H1 (cell line): ENCODE results near the gene MAPRE3. TPM values are rescaled to one million over a fixed set of nuclear protein-coding genes. Genes with fewer than 3 reads are reported as not detected.

ENCODE experiments used
- CTCF ChIA-PET: fragments of 300-600 bp; sonication (Branson Sonifier 250); formaldehyde crosslinking; loops from one replicate; lab custom pipeline; 2021; ENCODE audit not compliant: partially characterized antibody; lab: Charles Lee
- POLR2A ChIA-PET: fragments of 300-600 bp; sonication (Branson Sonifier 250); formaldehyde crosslinking; loops from one replicate; lab custom pipeline; 2021; ENCODE audit warnings: inconsistent platforms; ENCODE audit not compliant: partially characterized antibody; lab: Charles Lee
- DNase-seq, 2 experiments: peaks; one replicate each; pipeline versions ENCODE4 v3.0.0 to v3.0.0-alpha.2; 2010 to 2022; ENCODE audit warnings: low spot score in 2 of 2, low read depth in 1 of 2, mixed read lengths in 1 of 2
- FAIRE-seq: peaks from 2 replicates; lab custom pipeline; 2011; peaks lifted over from hg19 to GRCh38; lab: Jason Lieb, UNC
- H2AFZ ChIP-seq: 2 replicates; pipeline ENCODE4 v1.8.1; 2012; ENCODE audit warnings: low read length, inconsistent platforms
- H2AK5ac ChIP-seq: 2 replicates; pipeline ENCODE4 v1.6.1; 2013; ENCODE audit warnings: low read depth, low read length
- H2BK120ac ChIP-seq: replicated peaks from 2 replicates; pipeline ENCODE3; 2013; ENCODE audit warnings: low read depth, low read length, inconsistent platforms
- H2BK12ac ChIP-seq: 2 replicates; pipeline ENCODE4 v1.6.1; 2013; ENCODE audit warnings: low read depth, low read length
- H2BK15ac ChIP-seq: 2 replicates; pipeline ENCODE4 v1.6.1; 2013; ENCODE audit warnings: low read length
- H2BK20ac ChIP-seq: 2 replicates; pipeline ENCODE4 v1.6.1; 2013; ENCODE audit warnings: low read length
- H2BK5ac ChIP-seq: 2 replicates; pipeline ENCODE4 v1.6.1; 2013; ENCODE audit warnings: low read depth, low read length
- H3K14ac ChIP-seq: 2 replicates; pipeline ENCODE4 v1.6.1; 2013; ENCODE audit warnings: inconsistent platforms; ENCODE audit not compliant: insufficient read length
- H3K18ac ChIP-seq: 2 replicates; pipeline ENCODE4 v1.6.1; 2013; ENCODE audit warnings: low read length; ENCODE audit errors: extremely low read depth
- H3K23ac ChIP-seq: 2 replicates; pipeline ENCODE4 v1.6.1; 2013; ENCODE audit warnings: inconsistent platforms; ENCODE audit not compliant: insufficient read length
- H3K23me2 ChIP-seq: 2 replicates; pipeline ENCODE4 v1.6.1; 2013; ENCODE audit warnings: low read depth, low read length
- H3K27ac ChIP-seq: 2 replicates; pipeline ENCODE4 v1.6.1; 2011; ENCODE audit warnings: low read depth, low read length, inconsistent platforms
- H3K27me3 ChIP-seq, 4 experiments: replicated peaks in 1 of 4; 1 replicate in 1 of 4; 2 replicates in 3 of 4; pipeline versions ENCODE4 v1.6.1 to v1.8.1; 2011 to 2013; ENCODE audit warnings: low read length in 3 of 4, mild to moderate bottlenecking in 3 of 4, inconsistent platforms in 2 of 4, mixed read lengths in 2 of 4, moderate library complexity in 1 of 4; ENCODE audit not compliant: control insufficient read depth in 3 of 4, insufficient read depth in 3 of 4; ENCODE audit errors: extremely low read depth in 1 of 4
- H3K36me3 ChIP-seq, 4 experiments: 2 replicates each; pipeline versions ENCODE4 v1.6.1 to v1.8.1; 2011 to 2013; ENCODE audit warnings: mild to moderate bottlenecking in 4 of 4, low read length in 3 of 4, moderate library complexity in 2 of 4, control low read depth in 1 of 4, inconsistent platforms in 1 of 4; ENCODE audit not compliant: insufficient read depth in 4 of 4, control insufficient read depth in 2 of 4
- H3K4ac ChIP-seq: replicated peaks from 2 replicates; pipeline ENCODE3; 2013; ENCODE audit warnings: low read length, low read depth, mixed read lengths, inconsistent platforms; ENCODE audit not compliant: insufficient read length
- H3K4me1 ChIP-seq, 4 experiments: replicated peaks in 1 of 4; 1 replicate in 1 of 4; 2 replicates in 3 of 4; pipeline versions ENCODE4 v1.6.1 to v1.8.1; 2011 to 2013; ENCODE audit warnings: low read length in 3 of 4, inconsistent platforms in 2 of 4, mixed read lengths in 1 of 4; ENCODE audit not compliant: insufficient read depth in 4 of 4, control insufficient read depth in 3 of 4
- H3K4me2 ChIP-seq, 2 experiments: 2 replicates each; pipeline versions ENCODE4 v1.6.1 to v1.8.1; 2011 to 2013; ENCODE audit warnings: low read depth in 2 of 2, low read length in 2 of 2, control low read depth in 1 of 2, inconsistent platforms in 1 of 2, mild to moderate bottlenecking in 1 of 2; ENCODE audit not compliant: insufficient read depth in 1 of 2
- H3K4me3 ChIP-seq, 4 experiments: fragments of 200-600, 300-600 bp in 1 of 4; sonication (generic), shearing (Covaris generic), sonication (Bioruptor Twin) in 1 of 4; 2 replicates each; pipeline versions ENCODE4 v1.5.1 to v1.8.1; 2011 to 2016; ENCODE audit warnings: low read length in 4 of 4, low read depth in 3 of 4, control low read depth in 2 of 4, inconsistent platforms in 2 of 4, mild to moderate bottlenecking in 2 of 4, mixed read lengths in 1 of 4, moderate library complexity in 1 of 4; ENCODE audit not compliant: insufficient read depth in 2 of 4; ENCODE audit errors: extremely low read depth in 1 of 4
- H3K56ac ChIP-seq: replicated peaks from 2 replicates; pipeline ENCODE3; 2013; ENCODE audit warnings: low read depth, mild to moderate bottlenecking, mixed read lengths, low read length, inconsistent platforms; ENCODE audit not compliant: insufficient read length
- H3K79me1 ChIP-seq: 2 replicates; pipeline ENCODE4 v1.6.1; 2013; ENCODE audit warnings: low read depth, low read length, control low read depth
- H3K79me2 ChIP-seq, 2 experiments: 2 replicates each; pipeline versions ENCODE4 v1.6.1 to v1.8.1; 2012 to 2013; ENCODE audit warnings: low read length in 2 of 2, mild to moderate bottlenecking in 2 of 2, inconsistent platforms in 1 of 2; ENCODE audit not compliant: insufficient read depth in 2 of 2, control insufficient read depth in 1 of 2
- H3K9ac ChIP-seq, 4 experiments: replicated peaks in 1 of 4; 1 replicate in 1 of 4; 2 replicates in 3 of 4; pipeline versions ENCODE4 v1.6.1 to v1.8.1; 2011 to 2013; ENCODE audit warnings: low read depth in 3 of 4, low read length in 3 of 4, control low read depth in 2 of 4, mild to moderate bottlenecking in 2 of 4, moderate library complexity in 2 of 4, inconsistent platforms in 1 of 4; ENCODE audit errors: extremely low read depth in 1 of 4
- H3K9me3 ChIP-seq, 2 experiments: 2 replicates each; pipeline versions ENCODE4 v1.6.1 to v1.8.1; 2012 to 2013; ENCODE audit warnings: mild to moderate bottlenecking in 2 of 2, moderate library complexity in 2 of 2, control low read depth in 1 of 2, inconsistent platforms in 1 of 2, low read depth in 1 of 2, low read length in 1 of 2, mixed read lengths in 1 of 2; ENCODE audit not compliant: insufficient read depth in 2 of 2
- H4K20me1 ChIP-seq, 2 experiments: replicated peaks in 1 of 2; 2 replicates each; pipeline versions ENCODE3 to v1.8.1; 2011 to 2013; ENCODE audit warnings: inconsistent platforms in 2 of 2, low read length in 2 of 2, mild to moderate bottlenecking in 1 of 2; ENCODE audit not compliant: insufficient read depth in 2 of 2, control insufficient read depth in 1 of 2
- H4K5ac ChIP-seq: 2 replicates; pipeline ENCODE4 v1.6.1; 2013; ENCODE audit warnings: low read length, low read depth, mixed read lengths, inconsistent platforms; ENCODE audit not compliant: insufficient read length
- H4K8ac ChIP-seq: 2 replicates; pipeline ENCODE4 v1.8.0; 2013; ENCODE audit warnings: mild to moderate bottlenecking, moderate library complexity, low read length, inconsistent platforms; ENCODE audit not compliant: insufficient read depth; ENCODE audit errors: extremely low read depth
- H4K91ac ChIP-seq: replicated peaks from 2 replicates; pipeline ENCODE3; 2013; ENCODE audit warnings: low read length, mixed read lengths, inconsistent platforms; ENCODE audit not compliant: insufficient read length
- CTBP2 ChIP-seq: IDR thresholded peaks from 2 replicates; pipeline ENCODE4 v1.7.0; 2011; ENCODE audit warnings: borderline replicate concordance, mild to moderate bottlenecking, moderate library complexity, mixed read lengths, low read length; ENCODE audit not compliant: insufficient read depth, insufficient read length
- WGBS, 2 experiments: shearing (Covaris generic) in 1 of 2; methylation state at CpG; one replicate each; pipeline versions ENCODE4 v1.1.6 to v1.1.7; 2013 to 2015; ENCODE audit warnings: low lambda C conversion rate in 2 of 2, mixed read lengths in 2 of 2, inconsistent platforms in 1 of 2, low coverage in 1 of 2, missing lambda C conversion rate in 1 of 2; ENCODE audit not compliant: insufficient replicate concordance in 2 of 2, insufficient coverage in 1 of 2, insufficient read length in 1 of 2; ENCODE audit errors: extremely low coverage in 1 of 2, missing lambda C conversion rate in 1 of 2; 5-methylcytosine and 5-hydroxymethylcytosine counted together
- polyA plus RNA-seq, 7 experiments: library from polyadenylated mRNA; depleted of rRNA in 3 of 7; stranded (reverse) in 5 of 7; unstranded in 2 of 7; fragments of >200 nt in 5 of 7; fragments of 200-250 nt in 2 of 7; gene quantifications; 1 replicate in 5 of 7; 2 replicates in 1 of 7; 4 replicates in 1 of 7; pipeline versions ENCODE4 v1.2.1 to v1.2.3, GENCODE V29; 2011 to 2013; ENCODE audit warnings: missing spikeins in 2 of 7, mixed read lengths in 2 of 7
- total RNA-seq: library from RNA; stranded (reverse); fragmentation: NEBNext Ultra II Directional; extraction: Animal tissue kit (Norgen Biotek cat#: 25700); gene quantifications from 2 replicates; pipeline ENCODE4 v1.2.1, GENCODE V29; 2021

Gene MAPRE3
- total and polyA plus RNA-seq, 2 of the 8 experiments (the other 6 are each of a cell fraction or from before 2014, with no cell fraction given), result 4.9 to 6.6 TPM

DNA sequence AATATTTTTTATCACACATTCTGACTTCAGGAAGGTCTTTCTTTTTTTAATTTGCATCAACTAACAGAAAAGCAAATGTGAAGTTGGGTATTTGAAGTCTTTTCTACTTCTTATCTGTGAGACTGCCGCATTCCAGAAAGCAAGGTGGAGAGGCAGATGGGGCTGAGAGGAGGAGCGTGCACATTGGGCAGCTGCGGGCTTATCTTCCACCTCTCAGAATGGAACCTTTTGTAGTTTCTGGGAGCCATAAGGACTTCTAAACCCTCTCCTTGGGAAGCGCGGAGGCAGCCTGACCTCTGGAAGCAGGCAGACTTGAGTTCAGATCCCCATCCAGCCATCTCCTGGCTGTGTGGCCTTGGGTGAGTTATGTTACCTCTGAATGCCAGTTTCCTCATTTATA, 3.9 kb downstream of the MAPRE3 start:
- H2BK5ac ChIP-seq, result no peak overlapping the region
- no peaks in the 10 kb centered on the region for H3K79me1 ChIP-seq
- no peak overlapping the region for H4K5ac ChIP-seq
- H2AFZ ChIP-seq, result no peak overlapping the region
- FAIRE-seq (no peak), DNase-seq (no peak)
- H3K4me2 ChIP-seq, result no peak overlapping the region
- no peak overlapping the region for H3K4me3 ChIP-seq
- H3K9ac ChIP-seq, result no peak overlapping the region
- H2BK120ac ChIP-seq, result no peak overlapping the region
- H3K79me2 ChIP-seq, result no peaks in the 10 kb centered on the region
- H4K91ac ChIP-seq, result no peak overlapping the region
- peaks cover 0 to 11% (median 4%) of the 10 kb centered on the region in 4 experiments; a peak in 6 of 7 replicates for H3K4me1 ChIP-seq
- POLR2A ChIA-PET, result interaction anchor here (1.5 kb wide), 1 partner anchor 77 kb away, joined by 4 read pairs; the partner anchor contains the start of gene AGBL5
- H3K14ac ChIP-seq, result no peak overlapping the region
- no peaks in the 10 kb centered on the region for H4K20me1 ChIP-seq
- H3K27ac ChIP-seq, result no peak overlapping the region
- no peak overlapping the region for H3K56ac ChIP-seq
- TF ChIP-seq CTBP2, result no peak
- no peak overlapping the region for H2BK15ac ChIP-seq
- CTCF ChIA-PET, result interaction anchor here (2.6 to 3.9 kb wide), 3 partner anchors 42 to 128 kb away, joined by 11 to 36 read pairs (median 34); no protein-coding TSS in a partner anchor
- no peak overlapping the region for H3K4ac ChIP-seq
- 77% methylated on average over 5 of the region's 5 CpGs; no CpG with 5 or more reads in 1 of the 2 experiments for WGBS, 2 experiments
- H3K36me3 ChIP-seq, result no peaks in the 10 kb centered on the region
- H3K9me3 ChIP-seq, result no peaks in the 10 kb centered on the region
- no peak overlapping the region for H3K23ac ChIP-seq
- no peak overlapping the region for H3K18ac ChIP-seq
- H2AK5ac ChIP-seq, result no peak overlapping the region
- H2BK12ac ChIP-seq, result no peak overlapping the region
- no peak overlapping the region for H2BK20ac ChIP-seq
- peaks cover 0 to 9% (median under 1%) of the 10 kb centered on the region in 4 experiments; a peak in 4 of 7 replicates for H3K27me3 ChIP-seq
- no peak overlapping the region for H4K8ac ChIP-seq
- peaks cover 7% of the 10 kb centered on the region for H3K23me2 ChIP-seq
